22Rv1 (cell line): ENCODE data around the gene NKX6-1.

Experiments
- CTCF ChIP-seq: fragments of 450-650 bp; IDR thresholded peaks from 2 replicates; pipeline ENCODE4 v1.5.1; 2017; ENCODE audit warnings: mild to moderate bottlenecking
- ZFX ChIP-seq: fragments of 450-650 bp; IDR thresholded peaks from 2 replicates; pipeline ENCODE4 v1.6.1; 2017; ENCODE audit warnings: antibody characterized with exemption, borderline replicate concordance

- TF ChIP-seq CTCF, result no peak
- TF ChIP-seq ZFX, result no peak
These were observed 19.0 kb downstream of the NKX6-1 start for GRCh38 chr4:84480082-84480481.
